Transverse colon (tissue), 3 donors: ENCODE measurements around the gene BTBD10.

Experiments used
- POLR2A ChIP-seq: fragments of 450-650 bp; IDR thresholded peaks from one replicate; pipeline ENCODE4 v1.6.1; 2016; ENCODE audit warnings: antibody characterized with exemption, mild to moderate bottlenecking, moderate library complexity
- POLR2AphosphoS5 ChIP-seq, 3 donors: sonication (generic); formaldehyde crosslinking; IDR thresholded peaks; one replicate each; pipeline ENCODE4 v1.6.1; 2016; ENCODE audit warnings: antibody characterized with exemption in 3 of 3

DNA sequence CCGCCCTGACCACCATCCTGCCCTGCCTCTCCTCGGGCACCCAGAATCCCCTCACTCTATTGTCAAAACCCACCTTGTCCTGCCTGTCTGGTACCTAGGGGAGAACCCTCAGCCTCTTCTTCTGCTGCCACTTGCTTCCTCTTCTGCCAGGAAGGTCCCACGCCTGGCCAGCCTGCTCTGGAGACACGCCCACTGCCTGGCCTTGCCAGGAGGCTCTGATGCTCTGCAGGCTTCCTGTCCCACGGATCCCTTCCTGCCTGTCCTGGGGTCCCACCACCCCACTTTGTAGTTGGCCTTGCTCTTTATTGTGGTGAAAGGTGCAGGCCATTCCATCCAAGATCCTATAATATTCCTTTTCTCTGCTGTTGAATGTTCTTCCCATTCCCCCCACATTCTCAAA lies 122.0 kb downstream of the BTBD10 start:
- no peak for TF ChIP-seq POLR2A
- TF ChIP-seq POLR2AphosphoS5 (IDR thresholded peaks at IDR 0.05) = no peak
